ENCODE results near the gene GLT1D1. TPM values are rescaled to one million over a fixed set of nuclear protein-coding genes. Genes with fewer than 3 reads are reported as not detected.

Gene GLT1D1
- total RNA-seq, 1 donor from 2014 or later = not detected

GRCh38 chr12:128994856-128995255 lies 141.6 kb downstream of the GLT1D1 start:
- FAIRE-seq = no peak
- H3K4me3 ChIP-seq (ENCODE audit: low read depth, low read length) = no peak overlapping the region
- no peaks in the 10 kb centered on the region for H3K27me3 ChIP-seq (ENCODE audit: control insufficient read depth, insufficient read depth, low read length)
- DNase-seq (ENCODE audit: low read depth) = no peak
- H3K36me3 ChIP-seq (ENCODE audit: control insufficient read depth, insufficient read depth, low read length) = no peaks in the 10 kb centered on the region
- TF ChIP-seq CTCF (IDR thresholded peaks at IDR 0.05; ENCODE audit: insufficient read depth, low read length, severe bottlenecking) = no peak

DNA sequence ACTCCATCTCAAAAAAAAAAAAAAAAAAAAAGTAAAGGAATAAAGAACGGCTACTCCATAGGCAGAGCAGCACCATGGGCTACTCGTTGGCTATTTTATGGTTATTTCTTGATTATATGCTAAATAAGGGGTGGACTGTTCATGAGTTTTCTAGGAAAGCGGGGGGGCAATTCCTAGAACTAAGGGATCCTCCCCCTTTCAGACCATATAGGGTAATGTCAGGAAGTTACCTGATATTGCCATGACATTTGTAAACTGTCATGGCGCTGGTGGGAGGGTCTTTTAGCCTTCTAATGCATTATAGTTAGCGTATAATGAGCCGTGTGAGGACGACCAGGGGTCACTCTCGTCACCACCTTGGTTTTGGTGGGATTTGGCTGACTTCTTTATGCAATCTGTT lies 142.3 kb downstream of the GLT1D1 start:
- H3K36me3 ChIP-seq (ENCODE audit: control insufficient read depth, insufficient read depth, low read length) = no peaks in the 10 kb centered on the region
- DNase-seq (ENCODE audit: low read depth) (no peak), FAIRE-seq (no peak)
- no peaks in the 10 kb centered on the region for H3K27me3 ChIP-seq (ENCODE audit: control insufficient read depth, insufficient read depth, low read length)
- no peak for TF ChIP-seq CTCF (IDR thresholded peaks at IDR 0.05; ENCODE audit: insufficient read depth, low read length, severe bottlenecking)
- no peak overlapping the region for H3K4me3 ChIP-seq (ENCODE audit: low read depth, low read length)

DNA sequence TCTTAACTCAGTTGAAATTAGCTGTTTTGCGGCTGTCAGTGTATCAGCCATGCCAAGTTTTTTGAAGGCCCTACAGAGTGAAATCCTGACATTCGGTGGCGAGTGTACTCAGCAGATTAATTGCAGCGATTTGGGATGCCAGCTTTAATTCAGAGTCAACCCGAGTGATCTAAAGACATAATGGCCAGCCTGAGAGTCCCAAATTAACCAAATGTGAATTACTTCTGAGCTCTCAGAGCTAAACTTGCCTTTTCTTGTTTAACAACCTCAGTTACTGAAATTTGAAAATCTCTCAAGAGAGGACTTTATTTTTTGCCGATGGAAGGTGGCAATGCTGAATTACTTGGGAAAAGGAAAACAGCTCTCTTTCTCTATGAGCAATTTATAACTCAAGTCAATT lies 148.5 kb downstream of the GLT1D1 start:
- H3K4me3 ChIP-seq (ENCODE audit: low read depth, low read length) = no peak overlapping the region
- DNase-seq (ENCODE audit: low read depth) = no peak
- no peak for TF ChIP-seq CTCF (IDR thresholded peaks at IDR 0.05; ENCODE audit: insufficient read depth, low read length, severe bottlenecking)
- no peak for FAIRE-seq
- no peaks in the 10 kb centered on the region for H3K27me3 ChIP-seq (ENCODE audit: control insufficient read depth, insufficient read depth, low read length)
- H3K36me3 ChIP-seq (ENCODE audit: control insufficient read depth, insufficient read depth, low read length) = no peaks in the 10 kb centered on the region

GRCh38 chr12:129002427-129002826 lies 149.1 kb downstream of the GLT1D1 start:
- DNase-seq (ENCODE audit: low read depth) (no peak), FAIRE-seq (no peak)
- Histone ChIP-seq H3K36me3 (ENCODE audit: control insufficient read depth, insufficient read depth, low read length) (no peaks in the 10 kb centered on the region), H3K27me3 (ENCODE audit: control insufficient read depth, insufficient read depth, low read length) (no peaks in the 10 kb centered on the region), H3K4me3 (ENCODE audit: low read depth, low read length) (no peak overlapping the region)
- no peak for TF ChIP-seq CTCF (IDR thresholded peaks at IDR 0.05; ENCODE audit: insufficient read depth, low read length, severe bottlenecking)

DNA sequence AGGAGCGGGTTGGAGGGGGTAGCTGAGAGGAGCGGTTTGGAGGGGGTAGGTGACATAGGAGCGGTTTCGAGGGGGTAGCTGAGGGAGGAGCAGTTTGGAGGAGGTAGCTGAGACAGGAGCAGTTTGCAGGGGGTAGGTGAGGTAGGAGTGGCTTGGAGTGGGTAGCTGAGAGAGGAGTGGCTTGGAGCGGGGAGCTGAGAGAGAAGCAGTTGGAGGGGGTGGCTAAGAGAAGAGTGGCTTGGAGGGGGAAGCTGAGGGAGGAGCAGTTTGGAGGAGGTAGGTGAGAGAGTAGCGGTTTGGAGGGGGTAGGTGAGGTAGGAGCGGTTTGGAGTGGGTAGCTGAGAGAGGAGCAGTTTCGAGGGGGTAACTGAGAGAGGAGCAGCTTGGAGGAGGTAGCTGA lies 152.1 kb downstream of the GLT1D1 start:
- H3K27me3 ChIP-seq (ENCODE audit: control insufficient read depth, insufficient read depth, low read length) = no peaks in the 10 kb centered on the region
- DNase-seq (ENCODE audit: low read depth) = no peak
- H3K4me3 ChIP-seq (ENCODE audit: low read depth, low read length) = no peak overlapping the region
- no peaks in the 10 kb centered on the region for H3K36me3 ChIP-seq (ENCODE audit: control insufficient read depth, insufficient read depth, low read length)
- no peak for FAIRE-seq
- no peak for TF ChIP-seq CTCF (IDR thresholded peaks at IDR 0.05; ENCODE audit: insufficient read depth, low read length, severe bottlenecking)

DNA sequence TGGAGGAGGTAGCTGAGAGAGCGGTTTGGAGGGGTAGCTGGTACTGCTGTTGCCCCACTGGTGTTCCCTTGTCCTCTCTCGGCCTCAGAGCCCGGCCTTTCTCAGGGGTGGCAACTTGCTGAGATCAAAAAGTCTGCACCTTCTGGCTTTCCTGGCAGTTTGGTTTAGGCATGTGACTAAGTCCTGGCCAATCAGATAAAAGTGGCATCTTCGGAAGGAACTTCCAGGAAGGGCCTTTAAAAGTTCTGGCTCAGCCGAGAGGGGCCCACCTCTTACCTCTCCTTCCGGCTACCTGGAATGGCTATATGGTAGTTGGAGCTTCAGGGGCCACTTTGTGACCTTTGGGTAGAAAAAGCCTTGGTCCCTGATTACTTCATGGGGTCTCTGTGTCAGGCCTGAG lies 152.6 kb downstream of the GLT1D1 start:
- H3K36me3 ChIP-seq (ENCODE audit: control insufficient read depth, insufficient read depth, low read length) = no peaks in the 10 kb centered on the region
- no peak for DNase-seq (ENCODE audit: low read depth)
- no peaks in the 10 kb centered on the region for H3K27me3 ChIP-seq (ENCODE audit: control insufficient read depth, insufficient read depth, low read length)
- H3K4me3 ChIP-seq (ENCODE audit: low read depth, low read length) = no peak overlapping the region
- no peak for TF ChIP-seq CTCF (IDR thresholded peaks at IDR 0.05; ENCODE audit: insufficient read depth, low read length, severe bottlenecking)
- no peak for FAIRE-seq

Data from bronchial epithelial cell (primary cell).